H9 (cell line): Measurements from ENCODE around the gene MT1A. TPM values are rescaled to one million over a fixed set of nuclear protein-coding genes. Genes with fewer than 3 reads are reported as not detected.
A peak's percentile ranks its signal among the peaks of the same experiment; 100 is the strongest.

Experiments used
- DNase-seq: peaks from one replicate; pipeline ENCODE4 v3.0.0-alpha.2; 2017
- H2AFZ ChIP-seq: one replicate; pipeline ENCODE4 v1.6.1; 2013; ENCODE audit warnings: mild to moderate bottlenecking, low read length, control low read depth, moderate library complexity
- H2AK5ac ChIP-seq: 2 replicates; pipeline ENCODE4 v1.6.1; 2013; ENCODE audit warnings: low read length, control low read depth, mixed read lengths; ENCODE audit not compliant: insufficient read length
- H2BK120ac ChIP-seq: one replicate; pipeline ENCODE4 v1.6.1; 2013; ENCODE audit warnings: low read depth, mild to moderate bottlenecking, low read length, control low read depth, inconsistent platforms; ENCODE audit not compliant: poor library complexity, severe bottlenecking
- H2BK12ac ChIP-seq: 2 replicates; pipeline ENCODE4 v1.6.1; 2013; ENCODE audit warnings: low read length, control low read depth, mixed read lengths, low read depth; ENCODE audit not compliant: insufficient read length
- H2BK15ac ChIP-seq: 2 replicates; pipeline ENCODE4 v1.6.1; 2013; ENCODE audit warnings: low read depth, low read length, control low read depth
- H2BK20ac ChIP-seq: one replicate; pipeline ENCODE4 v1.6.1; 2013; ENCODE audit warnings: low read depth, mild to moderate bottlenecking, low read length, control low read depth, inconsistent platforms; ENCODE audit not compliant: poor library complexity, severe bottlenecking
- H2BK5ac ChIP-seq: 2 replicates; pipeline ENCODE4 v1.6.1; 2013; ENCODE audit warnings: low read length, control low read depth, mixed read lengths; ENCODE audit not compliant: insufficient read length
- H3K14ac ChIP-seq: 2 replicates; pipeline ENCODE4 v1.6.1; 2013; ENCODE audit warnings: low read length, control low read depth; ENCODE audit not compliant: insufficient read depth
- H3K18ac ChIP-seq: 2 replicates; pipeline ENCODE4 v1.6.1; 2013; ENCODE audit warnings: low read depth, mild to moderate bottlenecking, mixed read lengths, low read length, control low read depth; ENCODE audit not compliant: insufficient read length
- H3K23ac ChIP-seq: 2 replicates; pipeline ENCODE4 v1.6.1; 2013; ENCODE audit warnings: low read length, control low read depth, mixed read lengths, low read depth; ENCODE audit not compliant: insufficient read length
- H3K23me2 ChIP-seq: 2 replicates; pipeline ENCODE4 v1.6.1; 2013; ENCODE audit warnings: low read depth, mild to moderate bottlenecking, mixed read lengths, low read length, control low read depth; ENCODE audit not compliant: insufficient read length, poor library complexity, severe bottlenecking
- H3K27ac ChIP-seq: 2 replicates; pipeline ENCODE4 v1.5.1; 2013; ENCODE audit warnings: low read length, control low read depth, mixed read lengths, low read depth; ENCODE audit not compliant: insufficient read length
- H3K27me3 ChIP-seq: 2 replicates; pipeline ENCODE4 v1.6.1; 2013; ENCODE audit warnings: low read length, control low read depth, inconsistent platforms; ENCODE audit not compliant: insufficient read depth
- H3K4ac ChIP-seq: 2 replicates; pipeline ENCODE4 v1.6.1; 2013; ENCODE audit warnings: low read depth, mild to moderate bottlenecking, control low read depth, inconsistent platforms, low read length, moderate library complexity
- H3K4me1 ChIP-seq: 2 replicates; pipeline ENCODE4 v1.6.1; 2013; ENCODE audit warnings: low read length, control low read depth, inconsistent platforms; ENCODE audit not compliant: insufficient read depth
- H3K4me2 ChIP-seq: 2 replicates; pipeline ENCODE4 v1.6.1; 2013; ENCODE audit warnings: low read length, control low read depth, mixed read lengths; ENCODE audit not compliant: insufficient read length, insufficient read depth
- H3K56ac ChIP-seq: 2 replicates; pipeline ENCODE4 v1.6.1; 2013; ENCODE audit warnings: low read depth, mild to moderate bottlenecking, mixed read lengths, low read length, control low read depth; ENCODE audit not compliant: insufficient read length
- H3K79me1 ChIP-seq: 2 replicates; pipeline ENCODE4 v1.6.1; 2013; ENCODE audit warnings: low read depth, mild to moderate bottlenecking, moderate library complexity, low read length, control low read depth, inconsistent platforms; ENCODE audit not compliant: insufficient read depth, poor library complexity, severe bottlenecking
- H3K79me2 ChIP-seq: 2 replicates; pipeline ENCODE4 v1.6.1; 2013; ENCODE audit warnings: low read length, control low read depth, inconsistent platforms; ENCODE audit not compliant: insufficient read depth
- H3K9ac ChIP-seq: 2 replicates; pipeline ENCODE4 v1.6.1; 2013; ENCODE audit warnings: low read length, control low read depth, mixed read lengths; ENCODE audit not compliant: insufficient read length; ENCODE audit errors: extremely low read depth
- H3K9me3 ChIP-seq: one replicate; pipeline ENCODE4 v1.6.1; 2013; ENCODE audit warnings: low read depth, low read length, inconsistent platforms; ENCODE audit not compliant: control insufficient read depth
- H3T11ph ChIP-seq: one replicate; pipeline ENCODE4 v1.6.1; 2013; ENCODE audit warnings: mild to moderate bottlenecking, low read length, control low read depth, inconsistent platforms
- H4K20me1 ChIP-seq: one replicate; pipeline ENCODE4 v1.6.1; 2013; ENCODE audit not compliant: control insufficient read depth, insufficient read length, insufficient read depth
- H4K5ac ChIP-seq: 2 replicates; pipeline ENCODE4 v1.6.1; 2013; ENCODE audit warnings: low read depth, mild to moderate bottlenecking, mixed read lengths, low read length, control low read depth; ENCODE audit not compliant: insufficient read length
- H4K8ac ChIP-seq: replicated peaks from 2 replicates; pipeline ENCODE4 v1.6.1; 2013; ENCODE audit warnings: low read length, control low read depth, mixed read lengths, low read depth; ENCODE audit not compliant: insufficient read length
- H4K91ac ChIP-seq: 2 replicates; pipeline ENCODE4 v1.6.1; 2013; ENCODE audit warnings: low read depth, mild to moderate bottlenecking, moderate library complexity, mixed read lengths, low read length, control low read depth; ENCODE audit not compliant: insufficient read length
- H3K27ac Mint-ChIP-seq, 3 experiments: 2 replicates in 2 of 3; 3 replicates in 1 of 3; pipeline ENCODE4 v1.8.0; 2020 to 2021; ENCODE audit warnings: mixed read lengths in 3 of 3, mild to moderate bottlenecking in 1 of 3, moderate library complexity in 1 of 3
- H3K27me3 Mint-ChIP-seq: 2 replicates; pipeline ENCODE4 v1.8.0; 2021; ENCODE audit warnings: low read depth, mild to moderate bottlenecking, moderate library complexity, mixed read lengths
- H3K36me3 Mint-ChIP-seq, 3 experiments: 2 replicates in 2 of 3; 3 replicates in 1 of 3; pipeline ENCODE4 v1.8.0; 2020 to 2021; ENCODE audit warnings: low read depth in 3 of 3, mixed read lengths in 3 of 3; ENCODE audit not compliant: insufficient read depth in 1 of 3
- H3K4me1 Mint-ChIP-seq, 2 experiments: 2 replicates each; pipeline ENCODE4 v1.8.0; 2020; ENCODE audit warnings: mixed read lengths in 2 of 2
- H3K4me3 Mint-ChIP-seq, 2 experiments: 2 replicates in 1 of 2; 3 replicates in 1 of 2; pipeline ENCODE4 v1.8.0; 2020 to 2021; ENCODE audit warnings: mild to moderate bottlenecking in 2 of 2, mixed read lengths in 2 of 2, moderate library complexity in 1 of 2
- H3K9me3 Mint-ChIP-seq, 2 experiments: 2 replicates in 1 of 2; 3 replicates in 1 of 2; pipeline ENCODE4 v1.8.0; 2020; ENCODE audit warnings: mild to moderate bottlenecking in 2 of 2, mixed read lengths in 2 of 2, moderate library complexity in 1 of 2
- CTCF ChIP-seq: fragments of 200-600 bp; sonication (generic); conservative IDR thresholded peaks from 3 replicates; pipeline ENCODE4 v1.8.0; 2021; ENCODE audit warnings: antibody characterized with exemption, mild to moderate bottlenecking
- WGBS: extraction: QIAGEN DNeasy Blood & Tissue Kit; methylation state at CpG from one replicate; pipeline ENCODE4 v1.1.7; 2013; ENCODE audit warnings: missing lambda C conversion rate, low lambda C conversion rate, mixed read lengths; ENCODE audit not compliant: insufficient read length; ENCODE audit errors: extremely low coverage; 5-methylcytosine and 5-hydroxymethylcytosine counted together
- total RNA-seq: library from RNA; stranded (reverse); gene quantifications from 2 replicates; pipeline ENCODE4 v1.2.1, GENCODE V29; 2021

MT1A gene
- total RNA-seq, 1 experiment from 2014 or later = not detected

GRCh38 chr16:56609463-56609921, 29.0 kb upstream of the MT1A start:
- no peak overlapping the region for H3K9ac ChIP-seq
- no peak overlapping the region for H2BK120ac ChIP-seq
- no peak overlapping the region for H3K18ac ChIP-seq
- H2AK5ac ChIP-seq = no peak overlapping the region
- Mint-ChIP-seq H3K9me3 (no peaks in the 10 kb centered on the region), H3K27me3 (peaks cover 77% of the 10 kb centered on the region), H3K27ac (no peak overlapping the region), H3K4me1 (peaks cover 29 to 40% of the 10 kb centered on the region in 2 experiments), H3K4me3 (peak overlapping the region; percentile 65 to 84), H3K36me3 (no peaks in the 10 kb centered on the region)
- no peaks in the 10 kb centered on the region for H3K79me1 ChIP-seq
- H4K5ac ChIP-seq = no peak overlapping the region
- no peak overlapping the region for H3K4ac ChIP-seq
- no peak overlapping the region for H3K27ac ChIP-seq
- no peak overlapping the region for H3K23ac ChIP-seq
- no peak overlapping the region for H4K91ac ChIP-seq
- DNase-seq = no peak
- H4K8ac ChIP-seq = no peak overlapping the region
- peaks cover 8% of the 10 kb centered on the region for H3K23me2 ChIP-seq
- H3K27me3 ChIP-seq = peaks cover 21% of the 10 kb centered on the region; the same call in 1 of the 2 replicates
- no peaks in the 10 kb centered on the region for H4K20me1 ChIP-seq
- H2BK20ac ChIP-seq = no peak overlapping the region
- H3K79me2 ChIP-seq = no peaks in the 10 kb centered on the region
- no CpG with 5 or more reads among the region's 6 CpGs for WGBS
- H3K9me3 ChIP-seq = no peaks in the 10 kb centered on the region
- peak overlapping the region; percentile 73 for H3K4me2 ChIP-seq
- no peak overlapping the region for H2AFZ ChIP-seq
- TF ChIP-seq CTCF = peak; percentile 14; the same call in 1 of the 3 replicates
- no peak overlapping the region for H3K56ac ChIP-seq
- H2BK5ac ChIP-seq = no peak overlapping the region
- no peak overlapping the region for H3T11ph ChIP-seq
- H2BK15ac ChIP-seq = no peak overlapping the region
- no peak overlapping the region for H2BK12ac ChIP-seq
- H3K14ac ChIP-seq = no peak overlapping the region
- peaks cover 6% of the 10 kb centered on the region; the same call in 1 of the 2 replicates for H3K4me1 ChIP-seq
